ENCODE data around the gene DLX2.

Gene DLX2

DNA sequence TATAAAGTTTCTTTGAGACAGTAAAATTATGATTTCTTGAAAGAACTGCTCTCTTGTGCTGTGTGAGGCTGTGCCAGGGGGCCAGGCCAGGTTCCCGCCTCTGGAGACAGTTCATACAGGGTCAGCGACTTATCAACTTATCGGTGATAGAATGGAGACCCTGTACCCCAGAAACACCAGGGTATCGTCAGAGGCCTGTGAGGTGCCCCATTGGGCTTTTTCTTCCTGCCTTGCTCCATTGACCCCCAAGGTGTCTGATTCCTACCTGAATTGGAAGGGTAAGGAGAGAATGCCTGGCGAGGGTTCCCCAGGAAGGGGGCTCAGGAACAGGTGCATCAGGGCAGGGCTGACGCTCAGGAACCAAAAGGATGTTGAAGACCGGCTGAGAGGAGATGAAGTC, 13.1 kb downstream of the DLX2 start:
- TF ChIP-seq, protein P1, sequence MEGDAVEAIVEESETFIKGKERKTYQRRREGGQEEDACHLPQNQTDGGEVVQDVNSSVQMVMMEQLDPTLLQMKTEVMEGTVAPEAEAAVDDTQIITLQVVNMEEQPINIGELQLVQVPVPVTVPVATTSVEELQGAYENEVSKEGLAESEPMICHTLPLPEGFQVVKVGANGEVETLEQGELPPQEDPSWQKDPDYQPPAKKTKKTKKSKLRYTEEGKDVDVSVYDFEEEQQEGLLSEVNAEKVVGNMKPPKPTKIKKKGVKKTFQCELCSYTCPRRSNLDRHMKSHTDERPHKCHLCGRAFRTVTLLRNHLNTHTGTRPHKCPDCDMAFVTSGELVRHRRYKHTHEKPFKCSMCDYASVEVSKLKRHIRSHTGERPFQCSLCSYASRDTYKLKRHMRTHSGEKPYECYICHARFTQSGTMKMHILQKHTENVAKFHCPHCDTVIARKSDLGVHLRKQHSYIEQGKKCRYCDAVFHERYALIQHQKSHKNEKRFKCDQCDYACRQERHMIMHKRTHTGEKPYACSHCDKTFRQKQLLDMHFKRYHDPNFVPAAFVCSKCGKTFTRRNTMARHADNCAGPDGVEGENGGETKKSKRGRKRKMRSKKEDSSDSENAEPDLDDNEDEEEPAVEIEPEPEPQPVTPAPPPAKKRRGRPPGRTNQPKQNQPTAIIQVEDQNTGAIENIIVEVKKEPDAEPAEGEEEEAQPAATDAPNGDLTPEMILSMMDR (IDR thresholded peaks at IDR 0.05), result no peak

DNA sequence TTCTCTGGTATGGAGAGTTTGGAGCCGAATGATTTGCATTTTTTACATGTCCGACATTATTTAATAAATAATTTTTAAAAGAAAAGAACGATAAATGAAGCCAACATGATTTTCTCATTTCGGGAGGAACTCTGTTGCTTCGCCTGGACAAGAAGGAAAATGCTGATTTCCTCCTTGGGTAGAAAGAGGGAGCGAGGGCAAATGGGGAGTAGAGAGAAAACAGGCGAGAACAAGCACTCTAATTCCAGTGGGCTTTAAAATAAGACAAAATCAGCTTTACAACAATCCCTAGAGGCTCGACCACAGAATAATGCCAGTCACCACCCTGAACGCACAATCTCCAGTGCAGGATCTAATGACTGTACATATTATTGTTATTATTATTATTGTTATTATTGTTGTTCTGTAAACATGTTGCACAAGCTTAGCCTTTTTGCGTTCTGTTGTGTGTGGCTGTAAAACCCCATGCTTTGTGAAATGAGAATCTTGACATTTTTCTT, 13.6 kb downstream of the DLX2 start:
- TF ChIP-seq, protein P1 (IDR thresholded peaks at IDR 0.05), result no peak

DNA sequence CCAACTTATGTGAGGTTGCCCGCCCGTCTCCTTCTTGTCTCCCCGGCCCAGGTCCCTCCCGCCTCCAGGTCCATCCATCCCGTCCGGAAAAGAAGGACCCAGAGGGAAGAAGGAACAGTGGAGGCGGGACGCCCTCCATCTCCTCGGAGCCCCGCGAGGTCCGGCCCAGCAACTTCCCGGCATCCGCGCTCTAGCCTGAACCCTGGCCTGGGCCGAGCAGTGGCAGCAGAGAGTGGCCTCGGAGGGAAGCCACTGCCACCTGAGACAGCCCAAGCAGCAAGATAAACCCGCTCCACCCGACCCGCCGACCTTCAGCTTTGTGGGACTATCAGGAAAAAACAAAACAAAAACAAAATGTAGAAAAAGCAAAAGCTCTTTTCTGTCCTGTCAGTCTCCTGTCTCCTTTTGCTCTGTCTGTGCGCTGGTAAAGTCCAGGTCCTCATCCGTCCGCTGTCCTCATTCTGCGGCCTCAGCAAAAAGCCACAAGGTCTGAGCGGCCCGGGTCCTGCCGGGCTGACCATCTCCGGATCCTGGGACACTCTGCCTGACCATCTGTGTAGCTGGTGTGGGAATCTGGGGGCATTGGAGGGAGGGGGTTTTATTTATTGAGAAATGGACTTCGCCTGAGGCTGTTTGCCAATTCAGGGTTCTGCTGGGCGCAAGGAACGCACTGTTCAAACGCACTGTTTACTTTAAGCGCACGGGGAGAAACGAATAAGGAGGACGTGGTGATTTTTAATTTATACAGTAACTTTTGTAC, 14.3 kb downstream of the DLX2 start:
- TF ChIP-seq, protein P1 (IDR thresholded peaks at IDR 0.05), result no peak

DNA sequence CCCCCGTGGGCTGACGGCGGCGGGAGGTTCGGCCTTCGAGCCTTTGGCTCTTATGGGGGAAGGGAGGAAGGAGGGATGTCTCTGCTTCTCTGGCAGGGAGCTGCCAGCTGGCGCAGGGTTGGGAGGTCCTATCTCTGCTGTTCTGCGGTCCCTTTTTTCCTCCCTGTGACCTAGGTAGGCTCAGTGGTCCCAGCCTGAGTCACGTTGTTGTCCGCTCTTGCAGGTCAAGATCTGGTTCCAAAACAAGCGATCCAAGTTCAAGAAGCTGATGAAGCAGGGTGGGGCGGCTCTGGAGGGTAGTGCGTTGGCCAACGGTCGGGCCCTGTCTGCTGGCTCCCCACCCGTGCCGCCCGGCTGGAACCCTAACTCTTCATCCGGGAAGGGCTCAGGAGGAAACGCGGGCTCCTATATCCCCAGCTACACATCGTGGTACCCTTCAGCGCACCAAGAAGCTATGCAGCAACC, 14.9 kb downstream of the DLX2 start:
- TF ChIP-seq, protein P1 (IDR thresholded peaks at IDR 0.05), result no peak

DNA sequence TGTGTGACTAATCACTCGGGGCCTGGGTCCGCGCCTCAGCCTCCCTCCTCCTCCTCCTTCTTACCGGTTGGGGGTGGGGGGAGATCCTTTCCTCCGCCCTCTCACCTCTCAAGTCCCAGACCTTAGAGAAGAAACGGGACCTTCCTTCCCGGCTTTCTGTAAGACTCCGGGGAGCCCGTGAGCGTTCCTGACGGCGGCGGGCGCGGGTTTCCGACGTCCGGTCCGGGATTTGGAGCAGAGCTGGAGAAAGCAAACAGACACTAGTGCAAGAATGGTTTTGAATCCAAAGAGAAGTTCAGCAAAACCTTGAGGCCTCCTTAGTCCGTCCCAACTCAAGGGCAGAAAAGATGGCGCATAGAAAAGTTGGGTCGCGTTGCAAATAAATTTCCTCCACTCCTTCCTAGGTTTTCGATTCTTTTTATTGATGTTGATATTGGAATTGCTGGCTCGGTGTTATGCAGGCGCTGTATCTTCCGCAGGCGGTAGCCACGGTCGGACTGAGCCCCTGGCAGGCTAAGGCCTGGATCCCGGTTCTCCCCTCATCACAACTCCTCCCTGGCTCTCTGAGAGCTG, 15.4 kb downstream of the DLX2 start:
- TF ChIP-seq, protein P1 (IDR thresholded peaks at IDR 0.05), result no peak

DNA sequence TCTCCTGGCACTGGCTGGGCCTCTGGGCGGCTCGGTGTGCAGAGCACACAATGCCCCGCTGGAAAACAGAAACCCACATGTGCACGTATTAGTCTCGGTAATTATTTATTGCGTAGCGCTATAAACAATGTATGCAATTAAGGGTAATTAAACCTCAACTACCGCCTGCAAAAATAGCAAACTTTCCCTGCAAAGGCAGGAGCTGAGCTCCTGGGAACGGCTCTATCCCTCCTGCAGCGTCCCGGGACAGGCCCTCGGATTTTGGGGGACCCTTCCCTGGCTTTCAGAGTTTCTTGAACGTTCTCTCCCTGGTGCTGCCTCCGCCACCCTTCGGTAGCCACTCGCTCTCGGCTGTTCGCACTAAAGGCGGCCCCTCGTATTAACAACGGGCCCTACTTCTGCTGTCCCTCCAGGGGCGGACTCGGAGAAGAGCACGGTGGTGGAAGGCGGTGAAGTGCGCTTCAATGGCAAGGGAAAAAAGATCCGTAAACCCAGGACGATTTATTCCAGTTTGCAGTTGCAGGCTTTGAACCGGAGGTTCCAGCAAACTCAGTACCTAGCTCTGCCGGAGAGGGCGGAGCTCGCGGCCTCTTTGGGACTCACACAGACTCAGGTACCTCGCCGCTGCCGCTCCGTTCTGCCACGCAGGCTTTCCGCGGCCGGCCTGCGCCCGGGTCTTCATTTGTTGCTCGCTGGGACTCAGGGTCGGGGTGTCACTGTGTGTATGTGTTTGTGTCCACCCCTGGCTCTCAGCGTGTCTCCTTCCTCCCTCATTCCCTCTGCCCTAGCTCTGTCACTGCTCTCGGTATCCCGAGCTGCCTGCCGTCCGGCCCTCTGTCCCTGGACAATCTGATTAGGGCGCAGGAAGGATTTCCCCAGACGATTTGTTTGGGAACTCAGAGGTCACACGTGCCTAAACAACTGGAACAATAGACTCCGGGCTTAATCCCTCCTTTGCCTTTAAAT, 16.2 kb downstream of the DLX2 start:
- TF ChIP-seq, protein P1 (IDR thresholded peaks at IDR 0.05), result no peak

DNA sequence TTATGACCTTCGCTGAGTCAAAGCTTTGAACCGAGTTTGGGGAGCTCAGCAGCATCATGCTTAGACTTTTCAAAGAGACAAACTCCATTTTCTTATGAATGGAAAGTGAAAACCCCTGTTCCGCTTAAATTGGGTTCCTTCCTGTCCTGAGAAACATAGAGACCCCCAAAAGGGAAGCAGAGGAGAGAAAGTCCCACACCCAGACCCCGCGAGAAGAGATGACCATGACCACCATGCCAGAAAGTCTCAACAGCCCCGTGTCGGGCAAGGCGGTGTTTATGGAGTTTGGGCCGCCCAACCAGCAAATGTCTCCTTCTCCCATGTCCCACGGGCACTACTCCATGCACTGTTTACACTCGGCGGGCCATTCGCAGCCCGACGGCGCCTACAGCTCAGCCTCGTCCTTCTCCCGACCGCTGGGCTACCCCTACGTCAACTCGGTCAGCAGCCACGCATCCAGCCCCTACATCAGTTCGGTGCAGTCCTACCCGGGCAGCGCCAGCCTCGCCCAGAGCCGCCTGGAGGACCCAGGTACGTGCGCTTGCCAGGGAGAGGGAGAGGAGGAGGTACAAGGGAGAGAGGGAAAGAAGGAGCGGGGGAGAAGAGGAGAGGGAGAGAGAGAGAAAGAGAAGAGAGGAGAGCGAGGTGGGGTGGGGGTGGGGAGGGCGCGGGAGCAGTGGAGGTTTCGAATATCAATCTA, 17.1 kb downstream of the DLX2 start, which contains the start of gene DLX1:
Gene DLX1 (plus strand): TSS at position 48 of the 700 bp plus-strand sequence. CDS start 171 bp downstream, at position 219.
- TF ChIP-seq, protein P1 (IDR thresholded peaks at IDR 0.05), result no peak
